Transverse colon (tissue), 4 donors: Measurements from ENCODE around the gene DLST.
A peak's percentile ranks its signal among the peaks of the same experiment; 100 is the strongest.

Experiments
- CTCF ChIP-seq, 5 experiments: fragments of 200-600 bp in 3 of 5; fragments of 450-650 bp in 2 of 5; sonication (generic) in 3 of 5; IDR thresholded peaks; 1 replicate in 2 of 5; 2 replicates in 3 of 5; pipeline ENCODE4 v1.5.1; 2016 to 2017; ENCODE audit warnings: antibody characterized with exemption in 5 of 5, inconsistent platforms in 3 of 5, mild to moderate bottlenecking in 2 of 5, moderate library complexity in 1 of 5
- EP300 ChIP-seq: sonication (generic); formaldehyde crosslinking; IDR thresholded peaks from one replicate; pipeline ENCODE4 v1.6.1; 2017; ENCODE audit warnings: antibody characterized with exemption, low read depth
- POLR2A ChIP-seq: fragments of 450-650 bp; IDR thresholded peaks from one replicate; pipeline ENCODE4 v1.6.1; 2016; ENCODE audit warnings: antibody characterized with exemption, mild to moderate bottlenecking, moderate library complexity
- POLR2AphosphoS5 ChIP-seq, 3 donors: sonication (generic); formaldehyde crosslinking; IDR thresholded peaks; one replicate each; pipeline ENCODE4 v1.6.1; 2016; ENCODE audit warnings: antibody characterized with exemption in 3 of 3

GRCh38 chr14:74913986-74914573 lies 32.4 kb downstream of the DLST start:
- TF ChIP-seq CTCF (IDR thresholded peaks at IDR 0.05) (peak; percentile 47 to 56 (median 55)), EP300 (no peak), POLR2A (no peak), POLR2AphosphoS5 (IDR thresholded peaks at IDR 0.05) (peak in 1 of 3 donors; percentile 8)
